GM21515 (cell line): ENCODE data around the gene INF2.

Source experiments
- ATAC-seq: cut with Tn5 transposase; IDR thresholded peaks from one replicate; pipeline ENCODE4 v1.9.1; 2021; ENCODE audit not compliant: unreplicated experiment

Gene INF2

DNA sequence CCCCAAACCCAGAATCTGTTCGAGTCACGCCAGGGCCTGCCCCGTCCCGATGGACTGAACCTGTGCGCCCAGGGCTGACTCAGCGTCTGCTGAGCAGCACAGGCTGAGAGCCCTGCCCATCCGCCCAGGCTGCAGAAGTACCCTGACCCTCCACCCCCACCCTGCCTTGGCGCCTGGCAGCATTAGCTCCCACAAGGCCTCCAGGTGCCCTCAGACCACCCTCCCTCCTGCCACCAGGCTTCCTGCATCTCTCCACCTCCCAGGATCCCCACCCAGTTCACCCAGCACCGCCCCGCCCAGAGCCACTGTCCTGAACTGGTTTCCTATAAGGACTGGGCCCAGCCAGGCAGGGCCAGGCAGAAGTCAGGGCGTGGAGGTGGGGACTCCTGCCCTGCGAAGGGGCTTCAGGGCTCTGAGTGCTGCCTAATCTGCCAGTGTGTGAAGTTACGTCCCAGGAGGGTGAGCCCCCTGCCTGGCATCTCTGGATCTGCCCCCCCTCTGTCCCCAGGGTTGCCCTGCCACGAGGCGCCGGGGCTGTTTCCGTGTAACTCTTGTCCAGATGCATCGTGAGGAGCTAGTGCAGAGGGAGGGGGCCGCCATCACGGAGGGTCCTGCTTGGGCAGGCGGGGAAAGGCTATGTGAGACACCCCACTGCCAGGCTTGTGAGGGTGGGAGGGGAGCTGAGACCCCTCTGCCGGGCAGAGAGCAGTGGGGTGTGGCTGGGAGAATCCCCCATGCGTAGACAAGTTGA lies 43.7 kb downstream of the INF2 start:
- ATAC-seq: no peak

DNA sequence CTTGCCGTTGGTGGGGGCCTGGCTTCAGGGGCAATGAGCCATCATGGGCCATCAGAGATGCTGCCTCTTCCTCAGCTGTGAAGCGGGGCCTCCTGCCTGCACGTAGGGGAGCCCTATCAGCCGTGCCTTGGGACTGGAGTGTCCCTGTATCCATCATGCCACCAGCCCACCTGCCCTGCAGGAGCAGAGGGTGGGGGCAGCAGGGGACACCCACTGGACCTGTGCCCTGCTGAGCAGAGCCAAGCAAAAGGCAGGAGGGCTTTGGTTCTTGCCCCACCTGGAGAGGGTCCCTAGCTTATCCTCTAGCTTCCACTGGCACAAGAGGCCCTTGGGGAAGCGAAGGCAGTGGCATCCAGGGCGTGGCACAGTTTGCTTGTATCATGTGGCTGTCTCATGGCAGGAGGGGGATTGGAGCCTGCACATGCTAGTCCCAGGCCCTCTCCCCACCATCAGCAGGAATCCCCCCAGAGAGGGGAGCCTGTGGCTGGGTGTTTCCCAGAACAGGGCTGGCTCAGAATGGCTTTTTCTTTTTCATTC lies 44.7 kb downstream of the INF2 start:
- no peak for ATAC-seq

DNA sequence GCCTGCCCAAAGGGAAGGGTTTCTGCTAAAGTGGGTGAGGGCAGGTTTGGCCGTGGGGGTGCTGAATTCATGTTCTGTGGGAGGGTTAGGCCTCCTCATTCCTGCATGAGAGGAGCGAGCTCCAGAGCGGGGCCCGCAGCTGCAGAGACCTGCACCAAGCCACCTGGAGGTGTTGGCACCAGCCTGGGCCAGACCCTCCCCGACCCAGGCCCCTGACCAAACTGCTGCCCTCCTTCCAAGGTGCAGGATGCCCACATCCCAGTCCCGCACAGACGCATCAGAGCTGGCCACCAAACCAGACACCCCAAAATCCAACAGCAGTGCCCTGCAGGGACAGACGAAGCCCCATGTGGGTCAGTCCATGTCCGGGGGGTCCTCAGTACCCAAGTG lies 45.2 kb downstream of the INF2 start:
- no peak for ATAC-seq

DNA sequence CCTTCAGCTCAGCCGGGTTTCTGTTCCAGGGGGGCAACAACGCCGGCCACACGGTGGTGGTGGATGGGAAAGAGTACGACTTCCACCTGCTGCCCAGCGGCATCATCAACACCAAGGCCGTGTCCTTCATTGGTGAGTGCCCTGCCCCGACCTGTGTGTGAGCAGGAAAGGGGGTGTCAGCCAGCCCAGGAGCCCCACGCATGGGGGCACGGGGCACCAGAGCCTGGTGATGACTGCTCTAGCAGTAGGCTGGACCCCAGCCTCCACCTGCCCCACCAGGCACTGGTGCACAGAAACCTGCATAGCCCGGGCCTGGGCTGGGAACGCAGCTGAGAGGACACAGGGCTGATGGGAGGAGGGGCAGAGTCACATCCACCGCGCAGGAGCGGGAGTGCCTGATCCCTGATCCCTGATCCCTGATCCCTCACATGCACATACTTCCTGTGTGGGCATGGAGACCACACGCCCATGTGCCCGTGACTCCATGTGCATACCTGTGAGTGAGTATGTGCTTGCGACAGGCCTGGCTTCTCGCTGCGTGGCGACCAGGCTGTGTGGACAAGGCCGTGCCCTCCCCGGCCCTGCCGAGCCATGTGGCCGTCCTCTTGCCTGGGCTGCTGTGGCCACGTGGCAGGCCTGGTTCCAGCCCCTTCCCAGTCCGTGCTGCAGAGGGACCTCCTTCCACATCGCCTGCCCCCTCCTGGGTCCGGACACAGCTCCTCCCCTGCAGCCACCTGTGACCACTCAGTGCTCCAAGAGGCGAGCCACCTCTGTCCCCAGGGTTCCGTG lies 45.8 kb downstream of the INF2 start:
- no peak for ATAC-seq

DNA sequence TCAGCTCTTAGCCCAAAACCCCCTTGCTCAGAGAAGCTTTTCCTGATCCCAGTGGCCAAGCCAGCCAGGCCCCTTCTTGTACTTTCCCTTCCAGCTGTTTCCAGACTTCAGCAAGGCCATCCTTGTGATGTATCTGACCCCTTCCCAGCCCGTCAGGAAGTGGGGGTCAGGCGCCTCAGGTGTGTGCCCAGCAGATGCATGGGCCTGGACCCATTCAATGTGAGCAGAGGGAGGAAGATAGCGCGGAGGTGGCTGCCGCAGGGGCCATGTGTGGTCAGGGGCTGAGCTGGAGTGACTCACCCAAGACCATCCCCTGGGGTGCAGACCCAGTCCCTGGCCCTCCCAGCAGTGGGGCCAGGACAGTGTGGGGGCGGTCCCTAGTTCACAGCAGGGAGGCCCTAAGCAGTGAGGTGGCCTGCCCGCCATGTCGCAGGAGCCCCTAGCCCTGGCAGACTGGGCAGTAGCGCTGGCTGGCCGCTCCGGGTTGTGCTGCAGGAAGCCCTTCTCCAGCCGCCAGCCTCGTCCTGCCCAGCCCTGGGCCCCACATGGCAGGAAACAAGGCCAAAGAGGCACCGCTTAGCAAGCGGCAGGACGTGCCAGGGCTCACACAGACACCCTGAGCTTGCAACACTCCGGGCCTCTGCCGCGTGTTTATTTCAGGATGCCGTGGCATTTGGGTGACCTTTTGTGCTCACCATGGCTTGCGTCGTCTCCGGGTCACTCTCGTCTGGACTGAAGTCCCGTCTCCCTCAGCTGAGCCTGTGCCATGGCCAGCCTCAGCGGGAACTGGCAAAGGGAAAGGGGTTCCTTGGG lies 46.6 kb downstream of the INF2 start:
- no peak for ATAC-seq

DNA sequence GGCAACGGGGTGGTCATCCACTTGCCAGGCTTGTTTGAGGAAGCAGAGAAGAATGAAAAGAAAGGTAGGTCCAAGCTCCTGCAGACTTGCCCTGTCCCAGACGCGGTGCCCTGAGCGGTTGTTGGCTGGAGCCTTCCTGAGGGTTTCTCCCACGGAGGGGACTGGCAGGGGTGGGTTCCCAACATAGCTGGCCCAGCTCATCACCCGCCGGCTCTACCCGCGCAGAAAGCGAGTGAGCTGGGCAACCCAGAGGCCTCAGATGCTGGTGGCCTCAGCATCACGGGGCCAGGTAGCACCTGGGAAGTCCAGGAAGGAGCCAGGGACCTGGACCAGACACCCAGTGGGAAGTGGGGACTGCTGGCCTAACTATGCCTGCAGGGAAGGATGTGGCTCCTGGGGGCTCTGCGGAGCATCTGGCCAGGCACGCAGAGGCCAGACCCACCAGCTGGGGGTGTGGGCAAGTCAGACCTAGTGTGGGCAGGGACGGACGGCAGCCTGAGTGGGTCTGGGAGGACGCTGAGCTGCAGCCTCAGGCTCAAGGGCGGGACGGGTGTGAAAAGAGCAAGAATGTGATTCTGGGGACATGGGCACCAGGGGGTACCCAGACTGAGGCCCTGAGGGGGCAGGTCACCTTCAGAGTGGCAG lies 49.1 kb downstream of the INF2 start:
- no peak for ATAC-seq

DNA sequence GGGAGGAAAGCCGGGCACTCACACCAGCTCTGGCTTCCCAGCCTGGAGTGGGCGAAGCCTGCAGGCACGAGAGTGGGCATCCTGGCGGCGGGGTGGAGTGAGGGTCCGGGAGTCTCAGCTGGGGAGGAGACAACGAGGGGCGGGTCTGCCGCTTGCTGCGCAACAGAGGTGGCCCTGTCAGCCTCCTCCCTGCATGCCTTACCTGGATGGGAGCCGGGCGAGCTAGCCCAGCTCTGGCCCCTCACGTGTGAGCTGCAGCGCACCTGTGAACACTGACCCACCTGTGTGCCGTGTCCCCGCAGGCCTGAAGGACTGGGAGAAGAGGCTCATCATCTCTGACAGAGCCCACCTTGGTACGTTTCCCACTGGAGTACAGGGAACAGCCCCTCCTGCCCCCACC lies 49.6 kb downstream of the INF2 start:
- no peak for ATAC-seq

DNA sequence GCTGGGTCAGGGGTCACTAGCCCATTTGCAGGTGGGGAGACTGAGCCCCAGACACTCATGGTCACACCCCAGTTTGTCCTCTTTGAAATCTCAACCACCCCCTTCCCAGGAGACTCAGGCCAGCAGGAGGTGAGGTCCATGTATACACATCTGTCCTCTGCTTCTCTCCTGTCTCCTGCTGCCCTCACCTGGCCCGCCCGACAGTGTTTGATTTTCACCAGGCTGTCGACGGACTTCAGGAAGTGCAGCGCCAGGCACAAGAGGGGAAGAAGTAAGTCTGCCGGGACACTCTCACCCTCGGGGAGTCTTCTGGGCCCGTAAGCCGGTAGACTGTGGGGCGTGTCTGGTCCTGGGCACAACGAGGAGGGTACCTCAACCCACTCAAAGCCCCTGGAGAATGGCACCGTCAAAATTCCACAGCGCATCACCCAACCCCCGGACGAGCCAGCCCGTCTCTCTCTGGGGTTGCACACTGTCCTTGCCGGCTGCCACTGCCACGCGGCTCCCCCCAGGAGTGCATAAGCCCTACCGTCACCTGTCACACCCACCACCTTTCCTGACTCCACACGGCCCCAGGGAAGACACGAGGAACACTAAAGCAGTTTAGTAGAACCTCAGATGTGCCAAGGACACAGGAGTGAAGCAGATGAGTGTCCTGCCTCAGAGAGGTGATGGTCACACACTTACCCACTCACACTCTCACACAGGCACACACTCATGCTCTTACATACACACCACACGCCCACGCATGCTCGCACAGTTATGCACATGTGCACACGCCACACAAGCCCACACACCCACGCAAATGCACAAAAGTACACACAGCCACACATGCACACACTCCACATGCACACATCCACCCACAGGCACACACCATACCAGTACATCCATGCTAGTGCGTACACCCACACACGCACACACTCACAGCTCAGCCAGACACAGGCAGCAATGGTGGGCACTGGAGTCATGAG lies 50.4 kb downstream of the INF2 start:
- ATAC-seq: no peak

DNA sequence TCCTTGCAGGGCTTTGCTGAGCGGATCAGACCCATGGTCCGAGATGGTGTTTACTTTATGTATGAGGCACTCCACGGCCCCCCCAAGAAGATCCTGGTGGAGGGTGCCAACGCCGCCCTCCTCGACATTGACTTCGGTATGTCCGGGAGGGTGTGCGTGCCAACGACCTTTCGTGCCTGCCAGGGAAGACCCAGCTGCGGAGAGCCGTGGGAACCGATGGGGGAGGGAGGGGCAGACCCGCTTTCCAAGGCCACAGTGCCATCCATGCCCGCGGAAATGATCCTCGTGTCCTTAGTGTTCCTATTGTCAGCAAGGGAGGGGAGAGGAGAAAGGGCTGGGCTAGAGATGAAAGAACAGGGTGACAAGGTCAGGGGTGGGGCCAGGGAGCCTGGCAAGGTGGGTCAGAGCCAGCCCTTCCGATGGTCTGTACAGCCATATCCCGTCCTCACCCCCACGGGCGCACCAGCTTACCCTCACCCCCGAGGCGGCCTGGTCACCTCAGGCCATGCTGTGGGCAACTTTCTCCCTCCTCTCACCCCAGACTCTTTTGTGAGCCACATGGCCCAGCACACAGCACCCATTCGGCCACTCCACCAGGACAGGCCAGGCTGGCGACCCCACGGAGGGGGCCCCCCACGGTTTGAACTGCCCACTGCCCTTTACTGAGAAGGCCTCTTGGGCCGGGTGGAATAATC lies 51.8 kb downstream of the INF2 start:
- ATAC-seq: no peak

DNA sequence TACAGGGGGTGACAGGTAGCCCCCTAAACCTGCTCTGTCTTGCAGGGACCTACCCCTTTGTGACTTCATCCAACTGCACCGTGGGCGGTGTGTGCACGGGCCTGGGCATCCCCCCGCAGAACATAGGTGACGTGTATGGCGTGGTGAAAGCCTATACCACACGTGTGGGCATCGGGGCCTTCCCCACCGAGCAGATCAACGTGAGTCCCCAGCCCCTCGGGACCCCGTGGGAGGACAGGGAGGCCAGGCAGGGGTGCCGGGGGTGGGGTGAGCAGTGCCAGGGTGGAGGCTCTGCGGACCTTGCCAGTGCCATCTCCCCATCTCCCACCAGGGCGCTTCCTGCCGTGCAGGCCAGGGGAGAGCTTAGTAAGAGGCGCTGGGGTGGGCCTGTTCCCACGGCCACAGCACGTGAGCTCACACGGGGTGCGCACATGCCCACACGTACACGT lies 52.4 kb downstream of the INF2 start:
- ATAC-seq: no peak

DNA sequence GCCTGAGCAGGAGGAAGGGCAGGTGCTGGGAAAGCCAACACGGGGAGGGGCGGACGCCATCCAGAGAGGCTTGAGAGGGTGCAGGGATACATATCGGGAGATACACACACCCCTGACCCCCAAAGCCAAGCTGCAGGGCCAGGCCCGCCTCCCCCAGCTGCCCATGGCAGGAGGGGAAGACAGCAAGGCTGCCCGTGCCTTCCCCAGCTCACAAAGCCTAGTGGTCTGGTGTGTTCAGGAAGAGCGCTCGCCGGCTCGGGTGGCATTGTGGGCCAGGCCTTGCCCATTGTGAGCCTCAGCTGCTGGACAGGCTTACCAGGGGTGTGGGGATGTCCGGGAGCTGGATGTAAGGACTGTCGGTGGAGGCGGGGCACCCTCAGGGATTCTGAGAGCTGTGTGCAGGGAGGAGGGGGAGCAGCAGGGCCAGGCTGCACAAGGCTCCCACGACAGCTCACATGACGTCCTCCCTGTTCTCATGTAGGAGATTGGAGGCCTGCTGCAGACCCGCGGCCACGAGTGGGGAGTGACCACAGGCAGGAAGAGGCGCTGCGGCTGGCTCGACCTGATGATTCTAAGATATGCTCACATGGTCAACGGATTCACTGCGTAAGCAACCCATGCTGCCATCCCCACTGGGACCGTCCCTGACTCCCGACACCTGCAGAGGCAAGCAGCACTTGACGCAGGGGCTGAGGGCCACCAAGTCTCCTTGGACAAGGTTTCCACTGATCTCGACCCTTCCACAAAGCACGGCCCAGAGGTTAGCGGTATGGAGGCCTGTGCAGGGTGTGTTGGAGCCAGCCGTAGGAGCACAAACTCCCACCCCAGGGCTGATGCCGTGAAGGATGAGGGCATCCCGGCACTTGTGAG lies 53.4 kb downstream of the INF2 start:
- no peak for ATAC-seq

DNA sequence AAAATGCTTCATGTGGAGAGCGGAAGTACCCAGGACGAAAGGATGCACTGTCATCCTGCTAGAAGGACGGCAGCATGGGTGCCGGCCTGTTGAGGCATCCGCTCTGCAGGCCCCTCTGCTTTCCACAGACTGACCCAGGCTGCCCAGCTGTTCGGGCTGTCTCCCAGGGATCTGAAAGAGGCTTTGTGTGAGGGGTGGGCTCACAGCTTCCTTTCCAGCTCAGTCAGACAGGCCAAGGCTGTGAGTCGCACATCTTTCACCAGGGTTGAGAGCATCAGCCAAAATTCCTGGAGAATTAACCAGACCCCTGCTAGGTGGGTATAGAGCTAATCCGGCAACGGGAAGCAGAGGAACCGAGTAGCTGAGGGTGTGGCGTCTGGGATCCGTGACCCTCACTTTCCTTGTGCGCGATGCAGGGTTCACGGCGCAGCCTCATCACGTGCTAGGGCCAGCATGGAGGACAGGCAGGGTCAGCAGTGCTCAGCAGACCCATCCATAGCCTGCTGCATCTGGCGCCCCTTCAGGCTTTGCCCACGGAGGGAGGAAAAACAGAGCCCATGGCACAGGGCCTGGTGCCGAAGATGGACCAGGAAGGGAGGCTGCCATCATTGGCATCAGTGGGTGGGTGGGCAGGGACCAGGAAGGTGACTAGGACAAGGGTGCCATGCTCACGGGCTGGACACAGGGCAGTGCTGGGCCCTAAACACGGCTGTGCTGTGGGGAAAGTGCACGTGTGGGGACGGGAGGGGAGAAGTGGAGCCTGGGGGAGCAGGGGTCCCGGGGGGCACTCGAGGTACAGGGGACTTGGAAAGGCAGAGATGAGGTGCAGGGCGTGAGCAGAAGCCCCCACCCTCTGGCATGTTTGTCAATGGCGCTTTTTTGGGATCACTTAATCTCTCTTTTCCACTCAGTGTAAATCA lies 54.3 kb downstream of the INF2 start:
- ATAC-seq: no peak

DNA sequence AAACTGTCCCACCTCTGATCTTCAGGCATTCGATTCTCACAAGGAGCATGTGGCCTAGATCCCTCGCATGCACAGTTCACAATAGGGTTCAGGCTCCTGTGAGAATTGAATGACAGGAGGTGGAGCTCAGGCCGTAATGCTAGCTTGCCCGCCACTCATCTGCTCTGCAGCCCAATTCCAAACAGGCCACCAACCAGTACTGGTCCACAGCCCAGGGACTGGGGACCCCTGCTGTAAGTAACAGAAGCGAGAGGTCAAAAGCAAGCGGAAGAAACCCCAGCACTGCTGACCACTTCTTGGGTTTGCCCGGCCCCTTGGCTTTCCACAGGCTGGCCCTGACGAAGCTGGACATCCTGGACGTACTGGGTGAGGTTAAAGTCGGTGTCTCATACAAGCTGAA lies 55.1 kb downstream of the INF2 start:
- ATAC-seq: no peak

DNA sequence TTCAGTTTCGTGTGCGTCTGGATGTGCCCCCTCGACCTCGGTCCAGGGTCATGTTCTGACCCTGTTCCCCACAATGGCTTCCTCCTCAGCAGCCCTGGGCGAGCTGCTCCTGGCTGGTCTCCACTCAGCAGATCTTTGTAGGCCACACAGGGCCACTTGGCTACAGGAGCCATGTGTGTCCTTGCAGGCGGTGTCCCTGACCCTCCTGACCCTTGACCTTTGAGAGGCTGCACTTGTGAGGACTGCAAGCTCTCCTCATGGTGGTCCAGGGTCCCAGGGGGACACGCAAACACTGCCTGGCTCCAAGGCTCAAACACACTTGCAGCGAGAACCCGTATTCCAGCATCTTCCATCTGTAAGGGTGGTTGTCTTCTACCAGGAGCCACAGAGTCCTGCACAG lies 56.0 kb downstream of the INF2 start:
- ATAC-seq: no peak

DNA sequence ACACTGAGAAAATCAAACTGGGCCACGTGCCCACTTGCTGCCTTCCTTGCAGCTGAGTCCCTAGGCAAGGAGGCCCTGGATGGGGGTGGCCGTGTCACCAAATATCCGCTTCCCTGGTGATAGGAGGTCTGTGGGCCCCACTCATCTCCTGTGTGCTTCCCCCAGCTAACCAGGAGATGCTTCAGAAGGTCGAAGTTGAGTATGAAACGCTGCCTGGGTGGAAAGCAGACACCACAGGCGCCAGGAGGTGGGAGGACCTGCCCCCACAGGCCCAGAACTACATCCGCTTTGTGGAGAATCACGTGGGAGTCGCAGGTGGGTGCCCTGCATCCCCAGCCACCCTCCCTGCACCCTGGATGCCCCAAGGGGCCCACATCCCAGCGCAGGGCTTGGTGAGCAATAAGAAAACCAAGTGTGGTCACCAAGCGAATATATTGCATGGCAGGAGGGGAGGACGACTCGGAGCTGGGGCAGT lies 56.7 kb downstream of the INF2 start:
- ATAC-seq: no peak

DNA sequence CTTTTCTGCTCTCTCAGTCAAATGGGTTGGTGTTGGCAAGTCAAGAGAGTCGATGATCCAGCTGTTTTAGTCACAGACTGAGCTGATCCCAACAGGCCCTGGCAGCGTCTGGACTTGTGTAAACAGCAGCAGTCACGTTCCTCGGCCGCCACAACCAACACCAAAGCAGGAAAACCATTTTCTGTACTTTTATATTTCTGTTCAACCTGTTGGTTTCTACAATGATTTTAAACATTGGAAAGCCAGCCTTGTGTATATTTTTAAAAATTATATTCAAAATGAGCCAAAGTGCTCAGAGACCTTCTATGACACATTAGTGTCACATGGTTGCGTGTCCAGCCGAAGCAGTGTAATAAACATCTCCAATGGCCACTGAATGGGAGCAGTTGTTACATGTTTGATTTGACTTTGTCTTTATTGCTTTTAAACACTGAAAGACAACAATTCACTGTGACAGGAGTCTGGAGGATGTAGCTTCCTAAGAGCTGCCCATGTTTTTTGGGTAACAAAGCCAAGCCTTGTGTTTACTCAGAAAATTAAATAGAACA lies 57.6 kb downstream of the INF2 start:
- ATAC-seq: no peak

DNA sequence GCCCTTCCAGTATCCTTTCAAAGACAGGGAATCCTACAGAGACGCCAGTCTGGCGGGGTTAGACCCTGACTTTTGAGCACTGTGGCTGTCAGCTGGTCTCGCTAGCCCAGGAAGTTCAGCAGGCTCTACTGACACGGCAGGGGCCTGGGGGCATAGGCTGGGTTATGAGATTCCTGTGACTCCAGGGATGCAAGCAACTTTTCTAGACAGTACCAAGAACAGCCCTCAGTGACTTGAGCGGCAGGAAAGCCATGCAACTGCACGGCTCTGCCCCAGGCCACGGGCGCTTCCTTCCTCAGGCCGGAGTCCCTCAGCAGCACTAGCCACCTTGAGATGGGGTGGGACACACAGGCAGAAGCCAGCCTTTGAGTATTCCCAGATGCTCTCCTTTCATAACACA lies 58.5 kb downstream of the INF2 start:
- ATAC-seq: no peak
